ENCODE measurements around the gene RFTN1. TPM values are rescaled to one million over a fixed set of nuclear protein-coding genes. Genes with fewer than 3 reads are reported as not detected.

Gene RFTN1
- polyA plus RNA-seq, 2 of the 4 experiments (the other 2 are of a cell fraction): 1.8 to 3.7 TPM

DNA sequence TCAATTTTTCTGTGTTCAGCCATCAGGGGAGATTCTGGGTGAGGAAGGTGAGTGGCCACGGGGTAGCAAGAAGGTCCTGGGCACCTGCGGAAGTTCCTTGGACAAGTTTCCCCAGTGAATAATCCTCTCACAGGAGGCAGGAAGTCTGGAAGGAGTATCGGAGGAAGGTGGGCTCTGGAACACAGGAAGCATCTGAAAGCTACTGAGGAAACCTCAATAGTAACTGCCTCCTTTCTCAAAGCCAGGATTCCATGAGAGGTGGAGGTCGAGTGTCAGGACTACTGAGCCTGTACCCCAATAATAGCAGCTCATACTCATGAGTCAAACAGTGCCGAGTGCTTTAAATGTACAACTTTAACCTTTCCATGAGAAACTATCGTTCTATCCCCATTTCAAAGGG is 137.6 kb downstream of the RFTN1 start:
- FAIRE-seq (no peak), DNase-seq (ENCODE audit: low read depth in 1 of 2, low spot score in 1 of 2) (no peak), ATAC-seq (no peak)
- no peak overlapping the region for H3K4me2 ChIP-seq
- H3K4me1 ChIP-seq: no peaks in the 10 kb centered on the region
- WGBS (ENCODE audit: missing lambda C conversion rate): 70% methylated on average over 6 of the region's 6 CpGs
- ChIA-PET CTCF (interaction anchor here (0.8 to 2.2 kb wide), 3 partner anchors 9 to 141 kb away, joined by 3 to 6 read pairs (median 3); no protein-coding TSS in a partner anchor), POLR2A (no interaction called here)
- no peak overlapping the region for H3K27ac ChIP-seq
- no peak overlapping the region for H3K4me3 ChIP-seq
- no peak for TF ChIP-seq REST (IDR thresholded peaks at IDR 0.05)
- no peak for TF ChIP-seq BCL3 (IDR thresholded peaks at IDR 0.05)
- no peak for TF ChIP-seq FOSB (CRISPR knock-in tag; IDR thresholded peaks at IDR 0.05)
- no peak for TF ChIP-seq MAZ (IDR thresholded peaks at IDR 0.05; ENCODE audit: borderline replicate concordance, low read depth, low read length)
- TF ChIP-seq FOSL2 (IDR thresholded peaks at IDR 0.05): no peak
- no peak for TF ChIP-seq FOSL2 (CRISPR knock-in tag; IDR thresholded peaks at IDR 0.05)
- no peak for TF ChIP-seq ZNF302 (CRISPR knock-in tag; IDR thresholded peaks at IDR 0.05)
- no peak for TF ChIP-seq JUNB (IDR thresholded peaks at IDR 0.05)
- TF ChIP-seq RFX5 (IDR thresholded peaks at IDR 0.05): no peak
- TF ChIP-seq POLR2A (IDR thresholded peaks at IDR 0.05; ENCODE audit: low read length): no peak
- peaks cover 9% of the 10 kb centered on the region; the same call in 2 of the 3 replicates for H3K9me3 ChIP-seq

GRCh38 chr3:16374935-16375245 is 138.6 kb downstream of the RFTN1 start:
- H3K9me3 ChIP-seq: peaks cover 9% of the 10 kb centered on the region; the same call in 2 of the 3 replicates
- no peak for ATAC-seq
- H3K4me3 ChIP-seq: no peak overlapping the region
- no peak for DNase-seq (ENCODE audit: low read depth in 1 of 2, low spot score in 1 of 2)
- H3K4me2 ChIP-seq: no peak overlapping the region
- no peak overlapping the region for H3K27ac ChIP-seq
- no peak for FAIRE-seq
- TF ChIP-seq MAX (IDR thresholded peaks at IDR 0.05) (no peak), HEYL (CRISPR knock-in tag; IDR thresholded peaks at IDR 0.05) (no peak), ELK1 (IDR thresholded peaks at IDR 0.05; ENCODE audit: low read depth, low read length) (no peak), SREBF2 (IDR thresholded peaks at IDR 0.05) (no peak), HOXB5 (CRISPR knock-in tag; IDR thresholded peaks at IDR 0.05) (no peak), FOSL2 (IDR thresholded peaks at IDR 0.05) (no peak), FOSL2 (CRISPR knock-in tag; IDR thresholded peaks at IDR 0.05) (no peak), MAFK (IDR thresholded peaks at IDR 0.05; ENCODE audit: partially characterized antibody) (no peak), ATOH8 (CRISPR knock-in tag; IDR thresholded peaks at IDR 0.05; ENCODE audit: low read depth) (no peak), ZSCAN20 (CRISPR knock-in tag; IDR thresholded peaks at IDR 0.05) (no peak)
- POLR2A ChIA-PET: no interaction called here
- CTCF ChIA-PET: interaction anchor here (0.8 to 0.9 kb wide), 2 partner anchors 10 to 113 kb away, joined by 3 read pairs; no protein-coding TSS in a partner anchor
- no peaks in the 10 kb centered on the region for H3K4me1 ChIP-seq
- 42% methylated on average over 2 of the region's 2 CpGs for WGBS (ENCODE audit: missing lambda C conversion rate)
